ENCODE data around the gene LYVE1.

The LYVE1 gene

GRCh38 chr11:10575346-10576034 is 7.0 kb upstream of the LYVE1 start:
- no peak for TF ChIP-seq CTCF (IDR thresholded peaks at IDR 0.05; ENCODE audit: borderline replicate concordance, control extremely low read depth, extremely low read depth, insufficient read depth, missing control alignments)
- in situ Hi-C loops (cut with MboI; ENCODE audit: low sequenced_read_pairs, unreplicated experiment), result no loop called here
- no peak for DNase-seq (ENCODE audit: low spot score)

- TF ChIP-seq CTCF (IDR thresholded peaks at IDR 0.05; ENCODE audit: borderline replicate concordance, control extremely low read depth, extremely low read depth, insufficient read depth, missing control alignments), result no peak
- DNase-seq (ENCODE audit: low spot score), result no peak
- in situ Hi-C loops (cut with MboI; ENCODE audit: low sequenced_read_pairs, unreplicated experiment), result no loop called here
Observed at GRCh38 chr11:10573556-10573955, 5.1 kb upstream of the LYVE1 start.

- in situ Hi-C loops (cut with MboI; ENCODE audit: low sequenced_read_pairs, unreplicated experiment), result no loop called here
- DNase-seq (ENCODE audit: low spot score), result no peak
- no peak for TF ChIP-seq CTCF (IDR thresholded peaks at IDR 0.05; ENCODE audit: borderline replicate concordance, control extremely low read depth, extremely low read depth, insufficient read depth, missing control alignments)
Observed at GRCh38 chr11:10573028-10573427, 4.6 kb upstream of the LYVE1 start.

- TF ChIP-seq CTCF (IDR thresholded peaks at IDR 0.05; ENCODE audit: borderline replicate concordance, control extremely low read depth, extremely low read depth, insufficient read depth, missing control alignments), result no peak
- in situ Hi-C loops (cut with MboI; ENCODE audit: low sequenced_read_pairs, unreplicated experiment), result no loop called here
- no peak for DNase-seq (ENCODE audit: low spot score)
Observed at GRCh38 chr11:10572533-10572932, 4.1 kb upstream of the LYVE1 start.

- no peak for DNase-seq (ENCODE audit: low spot score)
- in situ Hi-C loops (cut with MboI; ENCODE audit: low sequenced_read_pairs, unreplicated experiment), result no loop called here
- TF ChIP-seq CTCF (IDR thresholded peaks at IDR 0.05; ENCODE audit: borderline replicate concordance, control extremely low read depth, extremely low read depth, insufficient read depth, missing control alignments), result no peak
Observed at GRCh38 chr11:10567446-10567845, 1.0 kb downstream of the LYVE1 start.

- no peak for TF ChIP-seq CTCF (IDR thresholded peaks at IDR 0.05; ENCODE audit: borderline replicate concordance, control extremely low read depth, extremely low read depth, insufficient read depth, missing control alignments)
- in situ Hi-C loops (cut with MboI; ENCODE audit: low sequenced_read_pairs, unreplicated experiment), result no loop called here
- no peak for DNase-seq (ENCODE audit: low spot score)
Observed at GRCh38 chr11:10566257-10566957, 2.1 kb downstream of the LYVE1 start.

Data from GM13976 (cell line).